Upper lobe of right lung (tissue), 1 donor: ENCODE results near the gene MEG3. TPM values are rescaled to one million over a fixed set of nuclear protein-coding genes. Genes with fewer than 3 reads are reported as not detected.

Source experiments
- ATAC-seq: fragments of 200-7000 bp; cut with Tn5 transposase; one replicate; pipeline ENCODE4 v1.9.1; 2020; ENCODE audit warnings: mild to moderate bottlenecking, moderate library complexity
- DNase-seq: peaks from one replicate; pipeline ENCODE4 v3.0.0-alpha.2; 2020
- H3K27ac ChIP-seq: fragments of 200-600 bp; one replicate; pipeline ENCODE4 v1.8.0; 2022
- H3K27me3 ChIP-seq: fragments of 200-600 bp; one replicate; pipeline ENCODE4 v1.8.0; 2022; ENCODE audit warnings: mild to moderate bottlenecking
- H3K36me3 ChIP-seq: fragments of 200-600 bp; one replicate; pipeline ENCODE4 v1.8.0; 2022
- H3K4me1 ChIP-seq: fragments of 200-600 bp; one replicate; pipeline ENCODE4 v1.8.0; 2022
- H3K4me3 ChIP-seq: fragments of 200-600 bp; one replicate; pipeline ENCODE4 v1.8.0; 2022; ENCODE audit warnings: mild to moderate bottlenecking
- H3K9me3 ChIP-seq: fragments of 200-600 bp; one replicate; pipeline ENCODE4 v1.8.0; 2022
- CTCF ChIP-seq: fragments of 200-600 bp; IDR thresholded peaks from one replicate; pipeline ENCODE4 v1.8.0; 2022; ENCODE audit warnings: antibody characterized with exemption
- intact Hi-C: fragments of 100-400 bp; cut with DNase I; formaldehyde crosslinking; loops from one replicate; pipeline ENCODE4 v1.11.0; 2022
- total RNA-seq: library from RNA; stranded (reverse); fragmentation: NEBNext Ultra II Directional; extraction: Animal tissue kit (Norgen Biotek cat#: 25700); gene quantifications from one replicate; pipeline ENCODE4 v1.2.1, GENCODE V29; 2021
- donor health status: DM: no; HTN: yes; CAD: no; lungs with severe emphysema.

Gene MEG3
- total RNA-seq, 1 donor from 2014 or later = 15.6 TPM

- ATAC-seq (no peak), DNase-seq (peak; percentile 40)
- intact Hi-C loops = no loop called here
- no peaks in the 10 kb centered on the region for H3K4me1 ChIP-seq
- H3K9me3 ChIP-seq = no peaks in the 10 kb centered on the region
- no peaks in the 10 kb centered on the region for H3K27me3 ChIP-seq
- TF ChIP-seq CTCF = no peak
- no peaks in the 10 kb centered on the region for H3K36me3 ChIP-seq
- H3K27ac ChIP-seq = no peak overlapping the region
- H3K4me3 ChIP-seq = no peak overlapping the region
Measured at GRCh38 chr14:100868621-100869370, 42.9 kb downstream of the MEG3 start.

- no peak overlapping the region for H3K4me3 ChIP-seq
- H3K27me3 ChIP-seq = no peaks in the 10 kb centered on the region
- no peak for ATAC-seq
- H3K4me1 ChIP-seq = no peaks in the 10 kb centered on the region
- DNase-seq = peak; percentile 35
- H3K9me3 ChIP-seq = no peaks in the 10 kb centered on the region
- no peak for TF ChIP-seq CTCF
- intact Hi-C loops = no loop called here
- no peak overlapping the region for H3K27ac ChIP-seq
- no peaks in the 10 kb centered on the region for H3K36me3 ChIP-seq
Measured at GRCh38 chr14:100871234-100872186, 45.6 kb downstream of the MEG3 start.

- TF ChIP-seq CTCF = no peak
- no peaks in the 10 kb centered on the region for H3K36me3 ChIP-seq
- H3K27me3 ChIP-seq = no peaks in the 10 kb centered on the region
- peak; percentile 33 for DNase-seq
- ATAC-seq = no peak
- H3K27ac ChIP-seq = no peak overlapping the region
- intact Hi-C loops = no loop called here
- no peaks in the 10 kb centered on the region for H3K9me3 ChIP-seq
- no peak overlapping the region for H3K4me3 ChIP-seq
- no peaks in the 10 kb centered on the region for H3K4me1 ChIP-seq
Measured at GRCh38 chr14:100872259-100873095, 46.6 kb downstream of the MEG3 start.

- Histone ChIP-seq H3K27ac (no peak overlapping the region), H3K4me3 (no peak overlapping the region), H3K9me3 (no peaks in the 10 kb centered on the region), H3K27me3 (no peaks in the 10 kb centered on the region), H3K4me1 (no peaks in the 10 kb centered on the region), H3K36me3 (no peaks in the 10 kb centered on the region)
- intact Hi-C loops = no loop called here
- DNase-seq (no peak), ATAC-seq (no peak)
- no peak for TF ChIP-seq CTCF
Measured at GRCh38 chr14:100873096-100873482, 47.2 kb downstream of the MEG3 start.

- Histone ChIP-seq H3K4me1 (no peaks in the 10 kb centered on the region), H3K27ac (no peak overlapping the region), H3K9me3 (no peaks in the 10 kb centered on the region), H3K4me3 (no peak overlapping the region), H3K36me3 (no peaks in the 10 kb centered on the region), H3K27me3 (peaks cover 3% of the 10 kb centered on the region)
- ATAC-seq (no peak), DNase-seq (no peak)
- TF ChIP-seq CTCF = no peak
- intact Hi-C loops = no loop called here
Measured at GRCh38 chr14:100874051-100874410, 48.1 kb downstream of the MEG3 start.
